Testis (tissue), 3 donors: ENCODE measurements around the gene HRH3. TPM values are rescaled to one million over a fixed set of nuclear protein-coding genes. Genes with fewer than 3 reads are reported as not detected.

ENCODE experiments used
- DNase-seq: peaks from one replicate; pipeline ENCODE4 v3.0.0-alpha.2; 2019
- H3K27ac ChIP-seq, 2 donors: fragments of 200-600 bp; sonication (generic); one replicate each; pipeline ENCODE4 v1.5.1; 2019
- H3K27me3 ChIP-seq: fragments of 200-600 bp; sonication (generic); one replicate; pipeline ENCODE4 v1.5.1; 2019
- H3K36me3 ChIP-seq: fragments of 200-600 bp; sonication (generic); one replicate; pipeline ENCODE4 v1.5.1; 2017; ENCODE audit warnings: low read depth; ENCODE audit errors: missing control alignments
- H3K4me1 ChIP-seq: fragments of 200-600 bp; sonication (generic); one replicate; pipeline ENCODE4 v1.5.1; 2019
- H3K4me3 ChIP-seq, 2 donors: fragments of 200-600 bp; sonication (generic); one replicate each; pipeline ENCODE4 v1.5.1; 2017 to 2019
- H3K9me3 ChIP-seq: fragments of 200-600 bp; sonication (generic); one replicate; pipeline ENCODE4 v1.5.1; 2017
- POLR2A ChIP-seq: fragments of 450-650 bp; IDR thresholded peaks from one replicate; pipeline ENCODE4 v1.6.1; 2017; ENCODE audit warnings: antibody characterized with exemption, mild to moderate bottlenecking, moderate library complexity
- WGBS, 2 donors: methylation state at CpG; one replicate each; pipeline ENCODE4 v1.1.5; 2018; 5-methylcytosine and 5-hydroxymethylcytosine counted together
- intact Hi-C: fragments of 100-400 bp; cut with DNase I; formaldehyde crosslinking; loops from one replicate; pipeline ENCODE4 v1.15.1; 2023; ENCODE audit warnings: low total_unique reads
- polyA plus RNA-seq: library from polyadenylated mRNA; stranded (reverse); fragments of 350-450 nt; fragmentation: Illumina TruSeq; extraction: RNeasy Lipid Tissue Mini Kit (QIAGEN cat#74804); gene quantifications from one replicate; pipeline ENCODE4 v1.2.3, GENCODE V29; 2014; ENCODE audit warnings: low read depth, low replicate concordance; ENCODE audit not compliant: insufficient read depth
- total RNA-seq, 2 donors: library from RNA; depleted of rRNA; stranded (reverse); fragments of >200 nt; gene quantifications; one replicate each; pipeline ENCODE4 v1.2.3, GENCODE V29; 2016
- TF ChIP-seq, protein P1 (sequence below), 3 experiments: fragments of 450-650 bp in 2 of 3; fragments of 200-600 bp in 1 of 3; sonication (generic) in 1 of 3; IDR thresholded peaks; one replicate each; pipeline ENCODE4 v1.5.1; 2016 to 2019; ENCODE audit warnings: antibody characterized with exemption in 3 of 3, mild to moderate bottlenecking in 2 of 3, moderate library complexity in 1 of 3

HRH3 gene
- total and polyA plus RNA-seq, 3 donors from 2014 or later = 0.67 to 2.5 (median 1.1) TPM

DNA sequence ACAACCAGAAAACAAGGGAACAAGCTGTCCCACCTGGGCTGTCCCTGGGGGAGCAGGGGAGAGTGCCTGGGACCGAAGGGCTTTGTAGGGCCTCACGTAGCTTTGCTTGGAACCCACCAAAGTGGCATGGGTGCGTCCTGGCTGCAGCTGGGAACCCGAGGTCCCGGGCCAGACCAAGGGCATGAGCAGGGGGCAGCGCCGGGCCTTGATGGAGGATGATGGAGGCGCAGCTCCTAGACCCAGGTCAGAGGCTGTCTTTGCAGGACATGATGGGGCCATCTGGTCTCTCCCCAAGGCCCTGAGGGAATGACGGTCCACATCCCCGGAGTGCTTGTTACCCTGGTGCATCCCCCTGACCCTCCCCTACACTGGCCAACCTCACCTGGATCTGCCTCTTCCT, 10.6 kb upstream of the HRH3 start:
- peaks cover 13% of the 10 kb centered on the region for H3K4me1 ChIP-seq
- WGBS, 2 donors = 80 to 87% methylated on average over 7 to 10 of the region's 10 CpGs
- no peak for DNase-seq
- intact Hi-C loops = no loop called here
- no peak overlapping the region for H3K4me3 ChIP-seq
- no peak for TF ChIP-seq POLR2A
- TF ChIP-seq, protein P1, sequence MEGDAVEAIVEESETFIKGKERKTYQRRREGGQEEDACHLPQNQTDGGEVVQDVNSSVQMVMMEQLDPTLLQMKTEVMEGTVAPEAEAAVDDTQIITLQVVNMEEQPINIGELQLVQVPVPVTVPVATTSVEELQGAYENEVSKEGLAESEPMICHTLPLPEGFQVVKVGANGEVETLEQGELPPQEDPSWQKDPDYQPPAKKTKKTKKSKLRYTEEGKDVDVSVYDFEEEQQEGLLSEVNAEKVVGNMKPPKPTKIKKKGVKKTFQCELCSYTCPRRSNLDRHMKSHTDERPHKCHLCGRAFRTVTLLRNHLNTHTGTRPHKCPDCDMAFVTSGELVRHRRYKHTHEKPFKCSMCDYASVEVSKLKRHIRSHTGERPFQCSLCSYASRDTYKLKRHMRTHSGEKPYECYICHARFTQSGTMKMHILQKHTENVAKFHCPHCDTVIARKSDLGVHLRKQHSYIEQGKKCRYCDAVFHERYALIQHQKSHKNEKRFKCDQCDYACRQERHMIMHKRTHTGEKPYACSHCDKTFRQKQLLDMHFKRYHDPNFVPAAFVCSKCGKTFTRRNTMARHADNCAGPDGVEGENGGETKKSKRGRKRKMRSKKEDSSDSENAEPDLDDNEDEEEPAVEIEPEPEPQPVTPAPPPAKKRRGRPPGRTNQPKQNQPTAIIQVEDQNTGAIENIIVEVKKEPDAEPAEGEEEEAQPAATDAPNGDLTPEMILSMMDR (IDR thresholded peaks at IDR 0.05) = no peak
- H3K27me3 ChIP-seq = no peaks in the 10 kb centered on the region
- no peaks in the 10 kb centered on the region for H3K9me3 ChIP-seq
- no peaks in the 10 kb centered on the region for H3K36me3 ChIP-seq
- H3K27ac ChIP-seq = no peak overlapping the region

DNA sequence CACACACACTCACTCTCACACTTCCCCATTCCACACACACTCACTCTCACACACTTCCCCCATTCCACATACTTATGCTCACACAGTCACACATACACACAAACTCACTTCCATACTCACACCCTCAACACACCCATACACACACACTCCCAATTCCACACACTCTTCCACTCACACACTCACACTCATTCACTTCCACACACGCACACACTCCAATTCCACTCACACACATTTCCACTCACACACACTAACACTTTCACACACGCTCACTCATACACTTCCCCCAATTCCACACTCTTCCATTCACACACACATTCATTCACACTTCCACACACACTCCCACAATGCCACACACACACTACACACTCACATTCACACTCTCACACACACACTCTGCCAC, 10.2 kb upstream of the HRH3 start:
- no peaks in the 10 kb centered on the region for H3K27me3 ChIP-seq
- intact Hi-C loops = no loop called here
- WGBS, 2 donors = 82% methylated on average over 2 of the region's 2 CpGs
- no peak overlapping the region for H3K27ac ChIP-seq
- H3K4me1 ChIP-seq = peaks cover 10% of the 10 kb centered on the region
- no peaks in the 10 kb centered on the region for H3K36me3 ChIP-seq
- no peak for TF ChIP-seq POLR2A
- DNase-seq = no peak
- H3K4me3 ChIP-seq = no peak overlapping the region
- no peaks in the 10 kb centered on the region for H3K9me3 ChIP-seq

DNA sequence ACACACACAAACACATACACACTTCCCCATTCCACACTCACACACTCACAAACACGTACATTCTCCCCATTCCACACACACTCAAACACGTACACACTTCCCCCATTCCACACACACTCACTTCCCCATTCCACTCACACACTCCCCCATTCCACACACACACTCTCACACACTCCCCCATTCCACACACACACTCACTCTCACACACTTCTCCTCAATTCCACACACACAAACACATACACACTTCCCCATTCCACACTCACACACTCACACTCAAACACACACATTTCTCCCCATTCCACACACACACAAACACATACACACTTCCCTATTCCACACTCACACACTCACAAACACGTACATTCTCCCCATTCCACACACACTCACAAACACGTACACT, 9.6 kb upstream of the HRH3 start:
- TF ChIP-seq, protein P1 (IDR thresholded peaks at IDR 0.05) = no peak
- no peak for TF ChIP-seq POLR2A
- WGBS, 2 donors = 46 to 53% methylated on average over 4 of the region's 4 CpGs
- H3K27ac ChIP-seq = no peak overlapping the region
- no peaks in the 10 kb centered on the region for H3K27me3 ChIP-seq
- H3K36me3 ChIP-seq = no peaks in the 10 kb centered on the region
- no peaks in the 10 kb centered on the region for H3K9me3 ChIP-seq
- no peak overlapping the region for H3K4me3 ChIP-seq
- intact Hi-C loops = no loop called here
- no peak for DNase-seq
- peaks cover 4% of the 10 kb centered on the region for H3K4me1 ChIP-seq

DNA sequence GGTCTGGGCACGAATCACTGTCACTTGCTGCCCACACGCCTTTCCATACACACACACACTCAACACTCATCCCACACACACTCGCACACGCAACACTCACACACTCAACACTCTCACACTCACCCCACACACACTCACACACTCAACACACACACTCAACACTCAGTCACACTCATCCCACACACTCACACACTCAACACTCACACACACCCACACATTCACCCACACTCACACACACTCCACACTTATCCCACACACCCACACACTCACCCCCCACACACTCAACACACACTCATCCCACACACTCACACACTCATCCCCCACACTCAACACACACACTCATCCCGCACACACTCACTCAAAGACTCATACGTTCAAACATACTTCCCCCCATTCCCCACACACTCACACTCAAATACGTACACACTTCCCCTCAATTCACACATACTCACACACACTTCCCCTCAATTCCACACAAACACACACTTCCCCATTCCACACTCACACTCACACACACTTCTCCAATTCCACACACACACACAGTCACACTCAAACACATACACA, 9.0 kb upstream of the HRH3 start:
- WGBS, 2 donors = 66 to 74% methylated on average over 7 of the region's 7 CpGs
- intact Hi-C loops = no loop called here
- Histone ChIP-seq H3K36me3 (no peaks in the 10 kb centered on the region), H3K4me1 (no peaks in the 10 kb centered on the region), H3K9me3 (no peaks in the 10 kb centered on the region), H3K27me3 (no peaks in the 10 kb centered on the region), H3K4me3 (no peak overlapping the region), H3K27ac (no peak overlapping the region)
- no peak for DNase-seq
- TF ChIP-seq POLR2A = no peak

DNA sequence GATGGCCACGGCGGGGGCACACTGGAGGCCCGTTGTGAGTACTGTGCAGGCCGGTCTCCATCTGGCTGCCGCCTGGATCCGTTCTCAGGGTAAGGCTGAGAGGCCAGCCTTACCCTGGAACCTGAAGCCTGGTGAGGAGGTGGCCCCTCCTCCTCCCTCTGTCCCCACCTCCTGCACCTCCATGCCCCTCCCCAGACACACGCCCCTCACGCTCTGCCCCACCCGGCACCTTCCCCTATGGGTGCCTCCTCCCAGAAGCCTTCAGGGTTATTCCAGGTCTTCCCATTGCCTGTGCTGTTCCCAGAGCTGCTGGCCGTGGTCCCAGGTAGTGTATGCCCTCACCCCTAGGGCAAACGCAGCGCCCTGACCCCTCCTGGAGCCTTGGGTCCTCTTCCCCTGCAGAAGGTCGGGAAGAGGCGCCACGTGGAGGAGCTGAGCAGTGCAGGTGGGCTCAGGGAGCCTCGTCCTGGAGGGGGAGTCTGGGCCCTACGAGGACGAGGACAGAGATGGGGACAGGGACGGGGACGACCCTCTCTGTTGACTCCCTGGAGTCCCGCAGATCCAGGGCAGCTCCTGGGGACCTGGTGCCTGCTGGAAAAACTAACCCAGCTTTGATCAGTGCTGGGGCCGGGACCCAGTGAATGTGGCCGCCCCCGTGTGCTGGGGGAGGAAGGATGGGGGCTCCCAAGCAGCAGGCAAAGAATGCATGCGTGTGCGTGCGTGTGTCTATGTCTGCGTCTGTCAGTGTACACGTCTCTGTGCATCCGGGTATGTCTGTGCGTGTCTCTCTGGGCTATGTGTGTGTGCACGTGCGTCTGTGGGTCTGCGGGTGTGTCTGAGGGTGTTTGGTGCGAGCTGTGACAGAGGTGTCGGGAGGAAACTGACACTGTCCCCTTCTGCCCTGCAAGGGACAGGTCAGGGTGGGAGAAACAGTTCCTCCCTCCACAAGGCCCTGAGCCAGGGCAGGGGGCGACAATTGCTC, 8.2 kb upstream of the HRH3 start:
- no peaks in the 10 kb centered on the region for H3K27me3 ChIP-seq
- 54 to 56% methylated on average over 15 to 37 of the region's 37 CpGs for WGBS, 2 donors

More for the DNA sequence above, 8.2 kb upstream of the HRH3 start:
- Histone ChIP-seq H3K4me3 (no peak overlapping the region), H3K27ac (no peak overlapping the region), H3K4me1 (no peaks in the 10 kb centered on the region), H3K36me3 (no peaks in the 10 kb centered on the region), H3K9me3 (no peaks in the 10 kb centered on the region)
- intact Hi-C loops = no loop called here
- no peak for DNase-seq
- no peak for TF ChIP-seq POLR2A
- TF ChIP-seq, protein P1 (IDR thresholded peaks at IDR 0.05) = no peak
